ENCODE data around the gene ABCC6. TPM values are rescaled to one million over a fixed set of nuclear protein-coding genes. Genes with fewer than 3 reads are reported as not detected.

The ABCC6 gene
- total and polyA plus RNA-seq, 2 donors (not counting 3 experiments of a cell fraction or from before 2014, with no cell fraction given), result 0.07 to 0.84 TPM

GRCh38 chr16:16146380-16147315, 76.6 kb downstream of the ABCC6 start:
- Histone ChIP-seq H3K36me3 (ENCODE audit: control insufficient read depth in 2 of 2, extremely low read depth in 1 of 2, insufficient read depth in 2 of 2, low read length in 2 of 2) (peaks cover 0 to 12% of the 10 kb centered on the region in 2 experiments), H3K9me1 (replicated peaks; ENCODE audit: control insufficient read depth, extremely low read depth, insufficient read depth, low read length) (no peaks in the 10 kb centered on the region), H4K20me1 (replicated peaks; ENCODE audit: control insufficient read depth, extremely low read depth, insufficient read depth, low read length) (no peaks in the 10 kb centered on the region), H3K9ac (replicated peaks; ENCODE audit: extremely low read depth, insufficient read depth, low read length) (no peak overlapping the region), H3K4me1 (ENCODE audit: control insufficient read depth, extremely low read depth, insufficient read depth, low read length) (no peaks in the 10 kb centered on the region), H3K4me3 (replicated peaks in 1 of 3; ENCODE audit: insufficient read depth in 1 of 3, low read depth in 1 of 3, low read length in 3 of 3) (no peak overlapping the region), H3K9me3 (replicated peaks; ENCODE audit: control insufficient read depth, insufficient read depth, low read length) (no peaks in the 10 kb centered on the region), H3K4me2 (ENCODE audit: insufficient read depth, low read length) (no peak overlapping the region), H3K27ac (ENCODE audit: insufficient read depth, low read depth, low read length) (no peak overlapping the region), H3K79me2 (ENCODE audit: control insufficient read depth, insufficient read depth, low read length) (no peaks in the 10 kb centered on the region), H3K27me3 (ENCODE audit: control insufficient read depth in 2 of 2, insufficient read depth in 2 of 2, low read length in 2 of 2) (no peaks in the 10 kb centered on the region), H2AFZ (ENCODE audit: low read depth, low read length) (no peak overlapping the region)
- DNase-seq (ENCODE audit: low read depth, low spot score) (no peak), FAIRE-seq (no peak)
- no TSS peak for BruUV-seq (replicated peaks)
- ChIA-PET POLR2A (no interaction called here), CTCF (no interaction called here)
- intact Hi-C loops (cut with micrococcal nuclease), result no loop called here
- TF ChIP-seq POLR2AphosphoS5 (IDR thresholded peaks at IDR 0.05; ENCODE audit: insufficient read depth, low read depth, low read length) (no peak), MYC (IDR thresholded peaks at IDR 0.05; ENCODE audit: low read depth, low read length) (no peak), GATA2 (IDR thresholded peaks at IDR 0.05; ENCODE audit: insufficient read depth, insufficient read length, low read depth, low read length) (no peak), JUN (IDR thresholded peaks at IDR 0.05; ENCODE audit: borderline replicate concordance, insufficient read depth, insufficient read length, low read depth) (no peak), EZH2 (IDR thresholded peaks at IDR 0.05; ENCODE audit: borderline replicate concordance, low read depth, low read length, severe bottlenecking) (no peak), FOS (IDR thresholded peaks at IDR 0.05; ENCODE audit: borderline replicate concordance, insufficient read depth, low read length) (no peak)
- TF ChIP-seq, protein P1, sequence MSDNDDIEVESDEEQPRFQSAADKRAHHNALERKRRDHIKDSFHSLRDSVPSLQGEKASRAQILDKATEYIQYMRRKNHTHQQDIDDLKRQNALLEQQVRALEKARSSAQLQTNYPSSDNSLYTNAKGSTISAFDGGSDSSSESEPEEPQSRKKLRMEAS (IDR thresholded peaks at IDR 0.05; ENCODE audit: insufficient read depth, insufficient read length), result no peak
- TF ChIP-seq, protein P2, sequence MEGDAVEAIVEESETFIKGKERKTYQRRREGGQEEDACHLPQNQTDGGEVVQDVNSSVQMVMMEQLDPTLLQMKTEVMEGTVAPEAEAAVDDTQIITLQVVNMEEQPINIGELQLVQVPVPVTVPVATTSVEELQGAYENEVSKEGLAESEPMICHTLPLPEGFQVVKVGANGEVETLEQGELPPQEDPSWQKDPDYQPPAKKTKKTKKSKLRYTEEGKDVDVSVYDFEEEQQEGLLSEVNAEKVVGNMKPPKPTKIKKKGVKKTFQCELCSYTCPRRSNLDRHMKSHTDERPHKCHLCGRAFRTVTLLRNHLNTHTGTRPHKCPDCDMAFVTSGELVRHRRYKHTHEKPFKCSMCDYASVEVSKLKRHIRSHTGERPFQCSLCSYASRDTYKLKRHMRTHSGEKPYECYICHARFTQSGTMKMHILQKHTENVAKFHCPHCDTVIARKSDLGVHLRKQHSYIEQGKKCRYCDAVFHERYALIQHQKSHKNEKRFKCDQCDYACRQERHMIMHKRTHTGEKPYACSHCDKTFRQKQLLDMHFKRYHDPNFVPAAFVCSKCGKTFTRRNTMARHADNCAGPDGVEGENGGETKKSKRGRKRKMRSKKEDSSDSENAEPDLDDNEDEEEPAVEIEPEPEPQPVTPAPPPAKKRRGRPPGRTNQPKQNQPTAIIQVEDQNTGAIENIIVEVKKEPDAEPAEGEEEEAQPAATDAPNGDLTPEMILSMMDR (IDR thresholded peaks at IDR 0.05; ENCODE audit: extremely low read depth in 1 of 2, insufficient read depth in 1 of 2, low read depth in 1 of 2, low read length in 2 of 2), result no peak
- dilution Hi-C loops (cut with MboI; ENCODE audit: extremely low pct_ligation_motif_present, low sequenced_read_pairs), result no loop called here

All from endothelial cell of umbilical vein (primary cell).